DOHH2 (cell line): ENCODE measurements around the gene KRT31.

Experiments used
- H3F3A ChIP-seq: fragments of 200-600 bp; sonication (generic), shearing (Covaris generic); 2 replicates; pipeline ENCODE4 v1.6.0; 2016; ENCODE audit warnings: antibody characterized with exemption, mild to moderate bottlenecking; ENCODE audit not compliant: control insufficient read depth, insufficient read depth
- H3K27ac ChIP-seq: fragments of 200-600 bp; sonication (generic); 2 replicates; pipeline ENCODE4 v1.5.1; 2014; ENCODE audit warnings: low read depth, mild to moderate bottlenecking, low read length, moderate library complexity
- H3K27me3 ChIP-seq: fragments of 200-600 bp; sonication (generic); 2 replicates; pipeline ENCODE4 v1.6.1; 2014; ENCODE audit warnings: mild to moderate bottlenecking, low read length, mixed read lengths; ENCODE audit not compliant: control insufficient read depth
- H3K36me3 ChIP-seq: fragments of 200-600 bp; sonication (generic); 2 replicates; pipeline ENCODE4 v1.6.1; 2014; ENCODE audit warnings: mild to moderate bottlenecking, low read length, moderate library complexity, mixed read lengths; ENCODE audit not compliant: control insufficient read depth
- H3K4me1 ChIP-seq: fragments of 200-600 bp; sonication (generic); 2 replicates; pipeline ENCODE4 v1.6.1; 2014; ENCODE audit warnings: mild to moderate bottlenecking, low read length, mixed read lengths; ENCODE audit not compliant: control insufficient read depth
- H3K4me2 ChIP-seq: fragments of 200-600 bp; sonication (generic); 2 replicates; pipeline ENCODE4 v1.6.0; 2014; ENCODE audit warnings: mild to moderate bottlenecking, low read length, moderate library complexity
- H3K4me3 ChIP-seq: fragments of 200-600 bp; sonication (generic); 2 replicates; pipeline ENCODE4 v1.5.1; 2014; ENCODE audit warnings: mild to moderate bottlenecking, low read length, mixed read lengths
- H3K79me2 ChIP-seq: fragments of 200-600 bp; sonication (generic); 2 replicates; pipeline ENCODE4 v1.6.1; 2014; ENCODE audit warnings: mild to moderate bottlenecking, low read length, mixed read lengths; ENCODE audit not compliant: control insufficient read depth
- H3K9me2 ChIP-seq: fragments of 200-600 bp; sonication (generic); replicated peaks from 2 replicates; pipeline ENCODE4 v1.6.1; 2014; ENCODE audit warnings: mild to moderate bottlenecking, low read length, mixed read lengths; ENCODE audit not compliant: control insufficient read depth
- H3K9me3 ChIP-seq: fragments of 200-600 bp; sonication (generic); 2 replicates; pipeline ENCODE4 v1.6.1; 2014; ENCODE audit warnings: antibody characterized with exemption, low read length, mixed read lengths; ENCODE audit not compliant: control insufficient read depth, insufficient read depth
- H4K20me1 ChIP-seq: fragments of 200-600 bp; sonication (generic); 2 replicates; pipeline ENCODE4 v1.6.0; 2014; ENCODE audit warnings: low read depth, mild to moderate bottlenecking, antibody characterized with exemption, low read length, moderate library complexity; ENCODE audit not compliant: control insufficient read depth, insufficient read depth
- CTCF ChIP-seq: fragments of 200-600 bp; sonication (generic); IDR thresholded peaks from one replicate; pipeline ENCODE4 v1.5.1; 2014; ENCODE audit warnings: antibody characterized with exemption, mild to moderate bottlenecking, low read depth, low read length; ENCODE audit not compliant: poor library complexity, severe bottlenecking
- EZH2phosphoT487 ChIP-seq: fragments of 200-600 bp; sonication (generic); IDR thresholded peaks from 2 replicates; pipeline ENCODE4 v1.6.1; 2017; ENCODE audit warnings: borderline replicate concordance, mild to moderate bottlenecking, antibody characterized with exemption, low read length, moderate library complexity, mixed read lengths

Gene KRT31

GRCh38 chr17:41396996-41397660 lies at the start of gene KRT31:
TSS of gene KRT31 (minus strand) at chr17:41397608. CDS start at chr17:41397539, 69 bp downstream.
- H3K9me3 ChIP-seq: no peaks in the 10 kb centered on the region
- peaks cover 22% of the 10 kb centered on the region; the same call in 1 of the 2 replicates for H3K27me3 ChIP-seq
- no peaks in the 10 kb centered on the region for H3F3A ChIP-seq
- H3K4me3 ChIP-seq: no peak within 1 kb of the TSS
- H3K4me1 ChIP-seq: no peaks in the 10 kb centered on the region
- H3K27ac ChIP-seq: no peak within 1 kb of the TSS
- no peaks in the 10 kb centered on the region for H4K20me1 ChIP-seq
- no peaks in the 10 kb centered on the region for H3K36me3 ChIP-seq
- TF ChIP-seq CTCF: no peak
- no peak for TF ChIP-seq EZH2phosphoT487
- no peak within 1 kb of the TSS for H3K4me2 ChIP-seq
- no peaks in the 10 kb centered on the region for H3K79me2 ChIP-seq
- no peaks in the 10 kb centered on the region for H3K9me2 ChIP-seq

- no peak overlapping the region for H3K4me3 ChIP-seq
- peaks cover 30% of the 10 kb centered on the region for H3K27me3 ChIP-seq
- H3K79me2 ChIP-seq: no peaks in the 10 kb centered on the region
- H3K4me2 ChIP-seq: no peak overlapping the region
- H3F3A ChIP-seq: no peaks in the 10 kb centered on the region
- no peaks in the 10 kb centered on the region for H3K9me2 ChIP-seq
- no peak for TF ChIP-seq EZH2phosphoT487
- H3K36me3 ChIP-seq: no peaks in the 10 kb centered on the region
- H4K20me1 ChIP-seq: no peaks in the 10 kb centered on the region
- no peak overlapping the region for H3K27ac ChIP-seq
- no peaks in the 10 kb centered on the region for H3K9me3 ChIP-seq
- no peaks in the 10 kb centered on the region for H3K4me1 ChIP-seq
These were observed 49.4 kb upstream of the KRT31 start for GRCh38 chr17:41446806-41447205.

- Histone ChIP-seq H3F3A (no peaks in the 10 kb centered on the region), H3K27me3 (peaks cover 40% of the 10 kb centered on the region), H3K9me2 (no peaks in the 10 kb centered on the region), H3K9me3 (no peaks in the 10 kb centered on the region), H3K4me1 (no peaks in the 10 kb centered on the region), H3K27ac (no peak overlapping the region), H3K4me3 (no peak overlapping the region), H3K79me2 (no peaks in the 10 kb centered on the region), H3K4me2 (no peak overlapping the region), H3K36me3 (no peaks in the 10 kb centered on the region), H4K20me1 (no peaks in the 10 kb centered on the region)
- TF ChIP-seq EZH2phosphoT487: no peak
- no peak for TF ChIP-seq CTCF
These were observed 47.2 kb upstream of the KRT31 start for GRCh38 chr17:41444640-41445039.

GRCh38 chr17:41444186-41444585 lies 46.8 kb upstream of the KRT31 start:
- no peaks in the 10 kb centered on the region for H3K79me2 ChIP-seq
- no peaks in the 10 kb centered on the region for H3K36me3 ChIP-seq
- H3K27me3 ChIP-seq: peaks cover 44% of the 10 kb centered on the region
- no peak for TF ChIP-seq EZH2phosphoT487
- TF ChIP-seq CTCF: no peak
- H3K4me3 ChIP-seq: no peak overlapping the region
- no peaks in the 10 kb centered on the region for H3K4me1 ChIP-seq
- H3F3A ChIP-seq: no peaks in the 10 kb centered on the region
- no peak overlapping the region for H3K27ac ChIP-seq
- no peaks in the 10 kb centered on the region for H3K9me2 ChIP-seq
- no peaks in the 10 kb centered on the region for H4K20me1 ChIP-seq
- no peak overlapping the region for H3K4me2 ChIP-seq
- H3K9me3 ChIP-seq: no peaks in the 10 kb centered on the region
